ENCODE measurements around the gene USP49. TPM values are rescaled to one million over a fixed set of nuclear protein-coding genes. Genes with fewer than 3 reads are reported as not detected.

Gene USP49
- total RNA-seq, 4 donors from 2014 or later, result 2.9 to 17.1 (median 4.1) TPM

- Histone ChIP-seq H3K4me3 (peak overlapping the region; percentile 78), H3K36me3 (peaks cover 26% of the 10 kb centered on the region), H3K27ac (peak overlapping the region; percentile 96), H3K4me1 (peaks cover 39% of the 10 kb centered on the region), H3K9me3 (no peaks in the 10 kb centered on the region), H3K27me3 (no peaks in the 10 kb centered on the region)
- WGBS, result 0% methylated on average over 4 of the region's 58 CpGs
- peak; percentile 91 for DNase-seq (ENCODE audit: low spot score in 2 of 2)
- peak in 1 of 2 donors; percentile 93 for TF ChIP-seq CTCF (IDR thresholded peaks at IDR 0.05)
- no peak for TF ChIP-seq POLR2A (IDR thresholded peaks at IDR 0.05)
- TF ChIP-seq EP300 (IDR thresholded peaks at IDR 0.05), result no peak
These were observed 108.5 kb downstream of the USP49 start for GRCh38 chr6:41786451-41787218.

GRCh38 chr6:41785689-41786450 lies 109.3 kb downstream of the USP49 start:
- H3K27ac ChIP-seq, result peak overlapping the region; percentile 96
- 18% methylated on average over 15 of the region's 29 CpGs for WGBS
- TF ChIP-seq POLR2A (IDR thresholded peaks at IDR 0.05) (no peak), POLR2AphosphoS5 (IDR thresholded peaks at IDR 0.05) (no peak), EP300 (IDR thresholded peaks at IDR 0.05) (no peak), CTCF (IDR thresholded peaks at IDR 0.05) (no peak)
- H3K27me3 ChIP-seq, result no peaks in the 10 kb centered on the region
- DNase-seq (ENCODE audit: low spot score in 2 of 2), result no peak
- peaks cover 19% of the 10 kb centered on the region for H3K36me3 ChIP-seq
- H3K4me1 ChIP-seq, result peaks cover 47% of the 10 kb centered on the region
- H3K4me3 ChIP-seq, result peak overlapping the region; percentile 78
- H3K9me3 ChIP-seq, result no peaks in the 10 kb centered on the region

- Histone ChIP-seq H3K36me3 (peaks cover 13% of the 10 kb centered on the region), H3K27ac (peak overlapping the region; percentile 56), H3K4me1 (peaks cover 53% of the 10 kb centered on the region), H3K9me3 (no peaks in the 10 kb centered on the region), H3K4me3 (peak overlapping the region; percentile 9), H3K27me3 (no peaks in the 10 kb centered on the region)
- DNase-seq (ENCODE audit: low spot score in 2 of 2), result no peak
- 67% methylated on average over 5 of the region's 11 CpGs for WGBS
- TF ChIP-seq EP300 (IDR thresholded peaks at IDR 0.05) (no peak), POLR2AphosphoS5 (IDR thresholded peaks at IDR 0.05) (no peak), POLR2A (IDR thresholded peaks at IDR 0.05) (no peak), CTCF (IDR thresholded peaks at IDR 0.05) (no peak)
These were observed 109.9 kb downstream of the USP49 start for GRCh38 chr6:41785254-41785653.

GRCh38 chr6:41784581-41785171 lies 110.5 kb downstream of the USP49 start:
- no peak for TF ChIP-seq CTCF (IDR thresholded peaks at IDR 0.05)
- no peak for TF ChIP-seq POLR2A (IDR thresholded peaks at IDR 0.05)
- TF ChIP-seq EP300 (IDR thresholded peaks at IDR 0.05), result no peak
- TF ChIP-seq POLR2AphosphoS5 (IDR thresholded peaks at IDR 0.05), result no peak
- H3K36me3 ChIP-seq, result peaks cover 7% of the 10 kb centered on the region
- no peaks in the 10 kb centered on the region for H3K9me3 ChIP-seq
- peak overlapping the region; percentile 9 for H3K4me3 ChIP-seq
- H3K4me1 ChIP-seq, result peaks cover 55% of the 10 kb centered on the region
- H3K27ac ChIP-seq, result peak overlapping the region; percentile 56
- H3K27me3 ChIP-seq, result no peaks in the 10 kb centered on the region
- 48% methylated on average over 5 of the region's 5 CpGs for WGBS
- DNase-seq (ENCODE audit: low spot score in 2 of 2), result no peak
